ENCODE results near the gene SSBP4.

GRCh38 chr19:18379803-18380747 is 39.1 kb upstream of the SSBP4 start:
- TF ChIP-seq POLR2AphosphoS5 (IDR thresholded peaks at IDR 0.05; ENCODE audit: low read depth, low read length) (no peak), FOXP2 (optimal IDR thresholded peaks at IDR 0.05; ENCODE audit: borderline replicate concordance, extremely low read depth, extremely low read length, insufficient read depth) (peak; percentile 83), SIN3A (IDR thresholded peaks at IDR 0.05; ENCODE audit: borderline replicate concordance, insufficient read depth, low read length) (no peak)

All from PFSK-1 (cell line).